Keratinocyte (primary cell): Measurements from ENCODE around the gene INPP5K. TPM values are rescaled to one million over a fixed set of nuclear protein-coding genes. Genes with fewer than 3 reads are reported as not detected.
A peak's percentile ranks its signal among the peaks of the same experiment; 100 is the strongest.

Source experiments
- DNase-seq: peaks from one replicate; pipeline ENCODE4 v3.0.0-alpha.2; 2011; ENCODE audit warnings: low read depth, missing footprints, low spot score
- FAIRE-seq: peaks from 2 replicates; lab custom pipeline; 2011; peaks lifted over from hg19 to GRCh38; lab: Jason Lieb, UNC
- H2AFZ ChIP-seq: 2 replicates; pipeline ENCODE4 v1.6.0; 2012; ENCODE audit warnings: low read length, control low read depth, inconsistent platforms; ENCODE audit not compliant: control insufficient read depth
- H3K27ac ChIP-seq: 2 replicates; pipeline ENCODE4 v1.5.1; 2011; ENCODE audit warnings: low read length; ENCODE audit not compliant: control insufficient read depth, insufficient read depth
- H3K27me3 ChIP-seq: 3 replicates; pipeline ENCODE4 v1.6.0; 2011; ENCODE audit warnings: low read length; ENCODE audit not compliant: control insufficient read depth, insufficient read depth; ENCODE audit errors: extremely low read depth
- H3K36me3 ChIP-seq, 2 experiments: 2 replicates in 1 of 2; 3 replicates in 1 of 2; pipeline ENCODE4 v1.5.1; 2011; ENCODE audit warnings: low read length in 2 of 2, mild to moderate bottlenecking in 1 of 2; ENCODE audit not compliant: control insufficient read depth in 2 of 2, insufficient read depth in 2 of 2; ENCODE audit errors: extremely low read depth in 1 of 2
- H3K4me1 ChIP-seq: 3 replicates; pipeline ENCODE4 v1.5.1; 2011; ENCODE audit warnings: low read length; ENCODE audit not compliant: control insufficient read depth, insufficient read depth; ENCODE audit errors: extremely low read depth
- H3K4me2 ChIP-seq: 3 replicates; pipeline ENCODE4 v1.6.0; 2011; ENCODE audit warnings: low read depth, low read length; ENCODE audit not compliant: control insufficient read depth, insufficient read depth; ENCODE audit errors: extremely low read depth
- H3K4me3 ChIP-seq, 3 experiments: fragments of 200-600 bp in 1 of 3; sonication (generic) in 1 of 3; 2 replicates in 2 of 3; 3 replicates in 1 of 3; pipeline ENCODE4 v1.5.1; 2011 to 2016; ENCODE audit warnings: low read length in 3 of 3, mild to moderate bottlenecking in 3 of 3, control low read depth in 2 of 3, inconsistent platforms in 1 of 3, low read depth in 1 of 3, mixed read lengths in 1 of 3, mixed run types in 1 of 3, moderate library complexity in 1 of 3; ENCODE audit not compliant: control insufficient read depth in 2 of 3, insufficient read depth in 2 of 3; ENCODE audit errors: extremely low read depth in 1 of 3
- H3K79me2 ChIP-seq: 2 replicates; pipeline ENCODE4 v1.6.0; 2012; ENCODE audit warnings: low read length; ENCODE audit not compliant: control insufficient read depth, insufficient read depth
- H3K9ac ChIP-seq: 3 replicates; pipeline ENCODE4 v1.6.0; 2011; ENCODE audit warnings: low read length; ENCODE audit not compliant: control insufficient read depth, insufficient read depth; ENCODE audit errors: extremely low read depth
- H3K9me1 ChIP-seq: 3 replicates; pipeline ENCODE4 v1.6.0; 2011; ENCODE audit warnings: low read length; ENCODE audit not compliant: control insufficient read depth, insufficient read depth; ENCODE audit errors: extremely low read depth
- H3K9me3 ChIP-seq: 2 replicates; pipeline ENCODE4 v1.5.1; 2012; ENCODE audit warnings: low read depth, low read length; ENCODE audit not compliant: control insufficient read depth
- H4K20me1 ChIP-seq: 3 replicates; pipeline ENCODE4 v1.6.0; 2011; ENCODE audit warnings: low read length; ENCODE audit not compliant: control insufficient read depth, insufficient read depth; ENCODE audit errors: extremely low read depth
- CTCF ChIP-seq, 3 experiments: IDR thresholded peaks in 1 of 3; conservative IDR thresholded peaks in 1 of 3; optimal IDR thresholded peaks in 1 of 3; 2 replicates in 2 of 3; 3 replicates in 1 of 3; pipeline versions ENCODE3 to v1.5.1; 2011; ENCODE audit warnings: low read length in 3 of 3, mild to moderate bottlenecking in 3 of 3, moderate library complexity in 2 of 3, control low read depth in 1 of 3, inconsistent platforms in 1 of 3; ENCODE audit not compliant: insufficient read depth in 2 of 3; ENCODE audit errors: extremely low read depth in 1 of 3
- EZH2 ChIP-seq: IDR thresholded peaks from one replicate; pipeline ENCODE4 v1.6.1; 2012; ENCODE audit warnings: inconsistent platforms, mild to moderate bottlenecking, low read length, moderate library complexity
- dilution Hi-C: fragments of 300-500 bp; cut with MboI; formaldehyde crosslinking; loops from one replicate; pipeline ENCODE4 v1.7.0; 2020; ENCODE audit warnings: low sequenced_read_pairs; ENCODE audit not compliant: extremely low pct_ligation_motif_present
- polyA plus RNA-seq, 5 experiments: library from polyadenylated mRNA; depleted of rRNA in 3 of 5; stranded (reverse) in 3 of 5; stranded (forward) in 1 of 5; unstranded in 1 of 5; fragments of >200 nt; gene quantifications; 1 replicate in 1 of 5; 2 replicates in 3 of 5; 3 replicates in 1 of 5; pipeline versions ENCODE4 v1.2.1 to v1.2.3, GENCODE V29; 2011 to 2012; ENCODE audit warnings: missing spikeins in 2 of 5, low read depth in 1 of 5, low replicate concordance in 1 of 5

Gene INPP5K
- polyA plus RNA-seq, 1 donor (not counting 4 experiments of a cell fraction or from before 2014, with no cell fraction given) = 23.0 TPM

GRCh38 chr17:1498869-1499268 is 17.5 kb downstream of the INPP5K start:
- no peak overlapping the region for H2AFZ ChIP-seq
- H3K4me1 ChIP-seq = peaks cover 24% of the 10 kb centered on the region
- TF ChIP-seq EZH2 = no peak
- no peak for TF ChIP-seq CTCF (optimal IDR thresholded peaks at IDR 0.05 in 1 of 3, IDR thresholded peaks at IDR 0.05 in 1 of 3, conservative IDR thresholded peaks at IDR 0.05 in 1 of 3; ENCODE audit: extremely low read depth in 1 of 3, insufficient read depth in 2 of 3, low read length in 3 of 3)
- H4K20me1 ChIP-seq = no peaks in the 10 kb centered on the region
- peak overlapping the region; percentile 33 for H3K9ac ChIP-seq
- H3K9me1 ChIP-seq = no peaks in the 10 kb centered on the region
- H3K36me3 ChIP-seq = peaks cover under 1 to 10% of the 10 kb centered on the region in 2 experiments
- no peaks in the 10 kb centered on the region for H3K9me3 ChIP-seq
- H3K27ac ChIP-seq = peak overlapping the region; percentile 47
- H3K4me3 ChIP-seq = no peak overlapping the region
- peak overlapping the region; percentile 22 for H3K4me2 ChIP-seq
- H3K27me3 ChIP-seq = no peaks in the 10 kb centered on the region
- no peaks in the 10 kb centered on the region for H3K79me2 ChIP-seq
- DNase-seq (no peak), FAIRE-seq (no peak)
- dilution Hi-C loops = no loop called here

GRCh38 chr17:1498233-1498632 is 18.2 kb downstream of the INPP5K start:
- H3K4me3 ChIP-seq = no peak overlapping the region
- no peaks in the 10 kb centered on the region for H3K79me2 ChIP-seq
- no peaks in the 10 kb centered on the region for H3K27me3 ChIP-seq
- TF ChIP-seq CTCF (optimal IDR thresholded peaks at IDR 0.05 in 1 of 3, IDR thresholded peaks at IDR 0.05 in 1 of 3, conservative IDR thresholded peaks at IDR 0.05 in 1 of 3; ENCODE audit: extremely low read depth in 1 of 3, insufficient read depth in 2 of 3, low read length in 3 of 3) (no peak), EZH2 (no peak)
- no peaks in the 10 kb centered on the region for H3K9me1 ChIP-seq
- no peak for DNase-seq
- peaks cover 24% of the 10 kb centered on the region for H3K4me1 ChIP-seq
- H3K9me3 ChIP-seq = no peaks in the 10 kb centered on the region
- no peak overlapping the region for H3K9ac ChIP-seq
- peaks cover 0 to 8% of the 10 kb centered on the region in 2 experiments for H3K36me3 ChIP-seq
- H3K4me2 ChIP-seq = no peak overlapping the region
- H2AFZ ChIP-seq = no peak overlapping the region
- peak overlapping the region; percentile 47 for H3K27ac ChIP-seq
- peak; percentile 20 for FAIRE-seq
- H4K20me1 ChIP-seq = no peaks in the 10 kb centered on the region
- dilution Hi-C loops = no loop called here
